HepG2 (cell line): ENCODE results near the gene GRID1.

ENCODE experiments used
- ATF3 ChIP-seq: sonication (generic); formaldehyde crosslinking; IDR thresholded peaks from 2 replicates; pipeline ENCODE4 v1.4.0; 2020; ENCODE audit warnings: missing genetic modification reagents
- FOXO1 ChIP-seq: sonication (generic); formaldehyde crosslinking; IDR thresholded peaks from 2 replicates; pipeline ENCODE4 v1.4.0; 2020; ENCODE audit warnings: missing genetic modification reagents
- MED13 ChIP-seq: sonication (generic); formaldehyde crosslinking; IDR thresholded peaks from 2 replicates; pipeline ENCODE4 v1.5.0; 2020; ENCODE audit warnings: missing genetic modification reagents
- SMAD3 ChIP-seq: sonication (generic); formaldehyde crosslinking; IDR thresholded peaks from 2 replicates; pipeline ENCODE4 v1.4.0; 2020; ENCODE audit warnings: missing genetic modification reagents
- ZBTB46 ChIP-seq: sonication (generic); formaldehyde crosslinking; IDR thresholded peaks from 2 replicates; pipeline ENCODE4 v1.4.0; 2020; ENCODE audit warnings: mild to moderate bottlenecking, missing genetic modification reagents, borderline replicate concordance
- ZFAT ChIP-seq: sonication (generic); formaldehyde crosslinking; conservative IDR thresholded peaks from 2 replicates; pipeline ENCODE4 v1.8.1; 2023; ENCODE audit warnings: missing genetic modification reagents, inconsistent platforms
- ZNF362 ChIP-seq: sonication (generic); formaldehyde crosslinking; IDR thresholded peaks from 2 replicates; pipeline ENCODE4 v1.4.0; 2020; ENCODE audit warnings: missing genetic modification reagents, mild to moderate bottlenecking, borderline replicate concordance
- ZNF512 ChIP-seq: sonication (generic); formaldehyde crosslinking; IDR thresholded peaks from 2 replicates; pipeline ENCODE4 v1.4.0; 2020; ENCODE audit warnings: mild to moderate bottlenecking, missing genetic modification reagents

GRCh38 chr10:85645053-85645452 lies 721.5 kb downstream of the GRID1 start:
- no peak for TF ChIP-seq FOXO1
- TF ChIP-seq SMAD3 (CRISPR knock-in tag), result no peak
- TF ChIP-seq ZNF512 (CRISPR knock-in tag), result no peak
- TF ChIP-seq ZBTB46, result no peak
- TF ChIP-seq ZNF362 (CRISPR knock-in tag), result no peak
- TF ChIP-seq MED13 (CRISPR knock-in tag), result no peak
- no peak for TF ChIP-seq ZFAT (CRISPR knock-in tag)
- no peak for TF ChIP-seq ATF3 (CRISPR knock-in tag)
